H1 (cell line): ENCODE measurements around the gene R3HDM4. TPM values are rescaled to one million over a fixed set of nuclear protein-coding genes. Genes with fewer than 3 reads are reported as not detected.
"Not testable (repeated sequence)": the region's sequence is repeated elsewhere in the genome, so short reads cannot be mapped to it uniquely, and the experiment has no call there.

Experiments
- CTCF ChIA-PET: fragments of 300-600 bp; sonication (Branson Sonifier 250); formaldehyde crosslinking; loops from one replicate; lab custom pipeline; 2021; ENCODE audit not compliant: partially characterized antibody; lab: Charles Lee
- POLR2A ChIA-PET: fragments of 300-600 bp; sonication (Branson Sonifier 250); formaldehyde crosslinking; loops from one replicate; lab custom pipeline; 2021; ENCODE audit warnings: inconsistent platforms; ENCODE audit not compliant: partially characterized antibody; lab: Charles Lee
- DNase-seq, 2 experiments: peaks; one replicate each; pipeline versions ENCODE4 v3.0.0 to v3.0.0-alpha.2; 2010 to 2022; ENCODE audit warnings: low spot score in 2 of 2, low read depth in 1 of 2, mixed read lengths in 1 of 2
- FAIRE-seq: peaks from 2 replicates; lab custom pipeline; 2011; peaks lifted over from hg19 to GRCh38; lab: Jason Lieb, UNC
- H2AFZ ChIP-seq: 2 replicates; pipeline ENCODE4 v1.8.1; 2012; ENCODE audit warnings: low read length, inconsistent platforms
- H2AK5ac ChIP-seq: 2 replicates; pipeline ENCODE4 v1.6.1; 2013; ENCODE audit warnings: low read depth, low read length
- H2BK120ac ChIP-seq: replicated peaks from 2 replicates; pipeline ENCODE3; 2013; ENCODE audit warnings: low read depth, low read length, inconsistent platforms
- H2BK12ac ChIP-seq: 2 replicates; pipeline ENCODE4 v1.6.1; 2013; ENCODE audit warnings: low read depth, low read length
- H2BK15ac ChIP-seq: 2 replicates; pipeline ENCODE4 v1.6.1; 2013; ENCODE audit warnings: low read length
- H2BK20ac ChIP-seq: 2 replicates; pipeline ENCODE4 v1.6.1; 2013; ENCODE audit warnings: low read length
- H2BK5ac ChIP-seq: 2 replicates; pipeline ENCODE4 v1.6.1; 2013; ENCODE audit warnings: low read depth, low read length
- H3K14ac ChIP-seq: 2 replicates; pipeline ENCODE4 v1.6.1; 2013; ENCODE audit warnings: inconsistent platforms; ENCODE audit not compliant: insufficient read length
- H3K18ac ChIP-seq: 2 replicates; pipeline ENCODE4 v1.6.1; 2013; ENCODE audit warnings: low read length; ENCODE audit errors: extremely low read depth
- H3K23ac ChIP-seq: 2 replicates; pipeline ENCODE4 v1.6.1; 2013; ENCODE audit warnings: inconsistent platforms; ENCODE audit not compliant: insufficient read length
- H3K23me2 ChIP-seq: 2 replicates; pipeline ENCODE4 v1.6.1; 2013; ENCODE audit warnings: low read depth, low read length
- H3K27ac ChIP-seq: 2 replicates; pipeline ENCODE4 v1.6.1; 2011; ENCODE audit warnings: low read depth, low read length, inconsistent platforms
- H3K27me3 ChIP-seq, 4 experiments: replicated peaks in 1 of 4; 1 replicate in 1 of 4; 2 replicates in 3 of 4; pipeline versions ENCODE4 v1.6.1 to v1.8.1; 2011 to 2013; ENCODE audit warnings: low read length in 3 of 4, mild to moderate bottlenecking in 3 of 4, inconsistent platforms in 2 of 4, mixed read lengths in 2 of 4, moderate library complexity in 1 of 4; ENCODE audit not compliant: control insufficient read depth in 3 of 4, insufficient read depth in 3 of 4; ENCODE audit errors: extremely low read depth in 1 of 4
- H3K36me3 ChIP-seq, 4 experiments: 2 replicates each; pipeline versions ENCODE4 v1.6.1 to v1.8.1; 2011 to 2013; ENCODE audit warnings: mild to moderate bottlenecking in 4 of 4, low read length in 3 of 4, moderate library complexity in 2 of 4, control low read depth in 1 of 4, inconsistent platforms in 1 of 4; ENCODE audit not compliant: insufficient read depth in 4 of 4, control insufficient read depth in 2 of 4
- H3K4ac ChIP-seq: replicated peaks from 2 replicates; pipeline ENCODE3; 2013; ENCODE audit warnings: low read length, low read depth, mixed read lengths, inconsistent platforms; ENCODE audit not compliant: insufficient read length
- H3K4me1 ChIP-seq, 4 experiments: replicated peaks in 1 of 4; 1 replicate in 1 of 4; 2 replicates in 3 of 4; pipeline versions ENCODE4 v1.6.1 to v1.8.1; 2011 to 2013; ENCODE audit warnings: low read length in 3 of 4, inconsistent platforms in 2 of 4, mixed read lengths in 1 of 4; ENCODE audit not compliant: insufficient read depth in 4 of 4, control insufficient read depth in 3 of 4
- H3K4me2 ChIP-seq, 2 experiments: 2 replicates each; pipeline versions ENCODE4 v1.6.1 to v1.8.1; 2011 to 2013; ENCODE audit warnings: low read depth in 2 of 2, low read length in 2 of 2, control low read depth in 1 of 2, inconsistent platforms in 1 of 2, mild to moderate bottlenecking in 1 of 2; ENCODE audit not compliant: insufficient read depth in 1 of 2
- H3K4me3 ChIP-seq, 4 experiments: fragments of 200-600, 300-600 bp in 1 of 4; sonication (generic), shearing (Covaris generic), sonication (Bioruptor Twin) in 1 of 4; 2 replicates each; pipeline versions ENCODE4 v1.5.1 to v1.8.1; 2011 to 2016; ENCODE audit warnings: low read length in 4 of 4, low read depth in 3 of 4, control low read depth in 2 of 4, inconsistent platforms in 2 of 4, mild to moderate bottlenecking in 2 of 4, mixed read lengths in 1 of 4, moderate library complexity in 1 of 4; ENCODE audit not compliant: insufficient read depth in 2 of 4; ENCODE audit errors: extremely low read depth in 1 of 4
- H3K56ac ChIP-seq: replicated peaks from 2 replicates; pipeline ENCODE3; 2013; ENCODE audit warnings: low read depth, mild to moderate bottlenecking, mixed read lengths, low read length, inconsistent platforms; ENCODE audit not compliant: insufficient read length
- H3K79me1 ChIP-seq: 2 replicates; pipeline ENCODE4 v1.6.1; 2013; ENCODE audit warnings: low read depth, low read length, control low read depth
- H3K79me2 ChIP-seq, 2 experiments: 2 replicates each; pipeline versions ENCODE4 v1.6.1 to v1.8.1; 2012 to 2013; ENCODE audit warnings: low read length in 2 of 2, mild to moderate bottlenecking in 2 of 2, inconsistent platforms in 1 of 2; ENCODE audit not compliant: insufficient read depth in 2 of 2, control insufficient read depth in 1 of 2
- H3K9ac ChIP-seq, 4 experiments: replicated peaks in 1 of 4; 1 replicate in 1 of 4; 2 replicates in 3 of 4; pipeline versions ENCODE4 v1.6.1 to v1.8.1; 2011 to 2013; ENCODE audit warnings: low read depth in 3 of 4, low read length in 3 of 4, control low read depth in 2 of 4, mild to moderate bottlenecking in 2 of 4, moderate library complexity in 2 of 4, inconsistent platforms in 1 of 4; ENCODE audit errors: extremely low read depth in 1 of 4
- H3K9me3 ChIP-seq, 2 experiments: 2 replicates each; pipeline versions ENCODE4 v1.6.1 to v1.8.1; 2012 to 2013; ENCODE audit warnings: mild to moderate bottlenecking in 2 of 2, moderate library complexity in 2 of 2, control low read depth in 1 of 2, inconsistent platforms in 1 of 2, low read depth in 1 of 2, low read length in 1 of 2, mixed read lengths in 1 of 2; ENCODE audit not compliant: insufficient read depth in 2 of 2
- H4K20me1 ChIP-seq, 2 experiments: replicated peaks in 1 of 2; 2 replicates each; pipeline versions ENCODE3 to v1.8.1; 2011 to 2013; ENCODE audit warnings: inconsistent platforms in 2 of 2, low read length in 2 of 2, mild to moderate bottlenecking in 1 of 2; ENCODE audit not compliant: insufficient read depth in 2 of 2, control insufficient read depth in 1 of 2
- H4K5ac ChIP-seq: 2 replicates; pipeline ENCODE4 v1.6.1; 2013; ENCODE audit warnings: low read length, low read depth, mixed read lengths, inconsistent platforms; ENCODE audit not compliant: insufficient read length
- H4K8ac ChIP-seq: 2 replicates; pipeline ENCODE4 v1.8.0; 2013; ENCODE audit warnings: mild to moderate bottlenecking, moderate library complexity, low read length, inconsistent platforms; ENCODE audit not compliant: insufficient read depth; ENCODE audit errors: extremely low read depth
- H4K91ac ChIP-seq: replicated peaks from 2 replicates; pipeline ENCODE3; 2013; ENCODE audit warnings: low read length, mixed read lengths, inconsistent platforms; ENCODE audit not compliant: insufficient read length
- WGBS, 2 experiments: shearing (Covaris generic) in 1 of 2; methylation state at CpG; one replicate each; pipeline versions ENCODE4 v1.1.6 to v1.1.7; 2013 to 2015; ENCODE audit warnings: low lambda C conversion rate in 2 of 2, mixed read lengths in 2 of 2, inconsistent platforms in 1 of 2, low coverage in 1 of 2, missing lambda C conversion rate in 1 of 2; ENCODE audit not compliant: insufficient replicate concordance in 2 of 2, insufficient coverage in 1 of 2, insufficient read length in 1 of 2; ENCODE audit errors: extremely low coverage in 1 of 2, missing lambda C conversion rate in 1 of 2; 5-methylcytosine and 5-hydroxymethylcytosine counted together
- polyA plus RNA-seq, 7 experiments: library from polyadenylated mRNA; depleted of rRNA in 3 of 7; stranded (reverse) in 5 of 7; unstranded in 2 of 7; fragments of >200 nt in 5 of 7; fragments of 200-250 nt in 2 of 7; gene quantifications; 1 replicate in 5 of 7; 2 replicates in 1 of 7; 4 replicates in 1 of 7; pipeline versions ENCODE4 v1.2.1 to v1.2.3, GENCODE V29; 2011 to 2013; ENCODE audit warnings: missing spikeins in 2 of 7, mixed read lengths in 2 of 7
- total RNA-seq: library from RNA; stranded (reverse); fragmentation: NEBNext Ultra II Directional; extraction: Animal tissue kit (Norgen Biotek cat#: 25700); gene quantifications from 2 replicates; pipeline ENCODE4 v1.2.1, GENCODE V29; 2021

R3HDM4 gene
- total and polyA plus RNA-seq, 2 of the 8 experiments (the other 6 are each of a cell fraction or from before 2014, with no cell fraction given): 76.8 to 102 TPM

GRCh38 chr19:853614-854220 lies 59.3 kb downstream of the R3HDM4 start:
- not testable (repeated sequence) for H2BK120ac ChIP-seq, H3K9me3 ChIP-seq
- POLR2A ChIA-PET: interaction anchor here (0.9 kb wide), 1 partner anchor 40 kb away, joined by 4 read pairs; no protein-coding TSS in a partner anchor

More at GRCh38 chr19:853614-854220, 59.3 kb downstream of the R3HDM4 start:
- not testable (repeated sequence) for H2BK20ac ChIP-seq, H3K27ac ChIP-seq, H3K79me2 ChIP-seq, H3K56ac ChIP-seq, H4K5ac ChIP-seq, H3K23me2 ChIP-seq, H4K20me1 ChIP-seq, H3K79me1 ChIP-seq, DNase-seq, H3K4me1 ChIP-seq, H4K91ac ChIP-seq, H3K14ac ChIP-seq, H3K23ac ChIP-seq, H2AFZ ChIP-seq, H3K4ac ChIP-seq, H2BK15ac ChIP-seq, H2BK5ac ChIP-seq, H3K4me2 ChIP-seq, H2BK12ac ChIP-seq, H3K36me3 ChIP-seq, FAIRE-seq, H2AK5ac ChIP-seq, H3K4me3 ChIP-seq, H4K8ac ChIP-seq, H3K9ac ChIP-seq, H3K27me3 ChIP-seq, H3K18ac ChIP-seq
- CTCF ChIA-PET: interaction anchor here (0.6 to 0.8 kb wide), 2 partner anchors 83 to 120 kb away, joined by 3 to 4 read pairs; no protein-coding TSS in a partner anchor
- 94% methylated on average over 7 of the region's 17 CpGs; no CpG with 5 or more reads in 1 of the 2 experiments for WGBS, 2 experiments
